ENCODE data around the gene TMC8. TPM values are rescaled to one million over a fixed set of nuclear protein-coding genes. Genes with fewer than 3 reads are reported as not detected.

Gene TMC8
- polyA plus RNA-seq, 1 of the 3 experiments (the other 2 are of a cell fraction) = 0.18 TPM

DNA sequence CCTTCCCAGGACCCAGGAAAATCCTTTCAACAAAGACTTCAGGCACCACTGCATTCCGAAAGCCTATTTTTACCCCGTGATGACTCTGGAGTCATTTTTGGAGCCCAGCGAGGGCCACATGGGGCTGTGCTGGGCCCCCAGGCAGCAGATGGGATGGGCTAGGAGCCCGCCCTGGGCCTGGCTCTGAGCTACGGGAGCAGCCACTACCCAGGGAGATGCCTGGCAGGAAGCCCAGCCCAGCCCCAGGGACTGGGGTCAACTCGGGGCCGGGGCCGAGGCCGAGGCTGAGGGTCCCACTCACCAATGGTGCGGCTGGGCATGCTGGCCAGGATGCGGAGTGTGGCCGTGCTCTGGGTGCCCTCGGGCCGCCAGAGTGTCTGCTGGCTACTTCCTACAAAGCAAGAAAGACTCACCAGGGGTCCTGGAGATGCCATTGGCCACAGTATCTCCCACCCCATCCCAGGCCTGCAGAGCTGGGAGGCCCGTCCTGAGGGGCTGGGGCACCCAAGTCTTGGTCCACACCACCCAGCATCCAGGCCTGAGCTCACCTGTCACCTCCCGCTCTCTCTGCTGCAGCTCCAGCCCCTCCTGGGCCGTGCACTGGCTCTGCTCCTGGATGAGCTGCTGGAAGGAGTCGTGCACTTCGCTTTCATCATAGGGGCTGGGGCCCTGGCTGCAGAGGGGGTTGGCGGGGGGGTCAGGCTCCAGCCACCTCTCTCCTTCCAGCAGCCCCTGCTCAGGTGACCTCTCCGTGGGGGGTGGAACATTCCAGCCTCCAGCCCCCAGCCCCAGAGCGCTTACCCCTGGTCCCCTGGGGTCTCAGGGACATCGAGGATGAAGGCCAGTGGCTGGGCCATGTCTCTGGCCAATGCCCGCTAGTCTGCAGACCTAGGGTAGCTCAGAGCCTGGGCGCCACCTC lies 4.3 kb upstream of the TMC8 start:
- Histone ChIP-seq H3K27me3 (ENCODE audit: insufficient read depth) (peaks cover 3% of the 10 kb centered on the region; the same call in 1 of the 2 replicates), H4K20me1 (ENCODE audit: insufficient read depth) (no peaks in the 10 kb centered on the region), H3F3A (replicated peaks; ENCODE audit: insufficient read depth) (no peaks in the 10 kb centered on the region), H3K9ac (no peak overlapping the region), H3K9me3 (no peaks in the 10 kb centered on the region), H2AFZ (ENCODE audit: low read depth) (no peak overlapping the region), H3K4me1 (ENCODE audit: control insufficient read depth in 1 of 2, insufficient read depth in 2 of 2, low read depth in 1 of 2, low read length in 1 of 2) (peaks cover 4 to 39% of the 10 kb centered on the region in 2 experiments; a peak in 1 of 4 replicates), H3K36me3 (replicated peaks in 1 of 2; ENCODE audit: control insufficient read depth in 1 of 2, insufficient read depth in 2 of 2, low read length in 1 of 2) (no peaks in the 10 kb centered on the region), H3K4me3 (ENCODE audit: low read depth in 2 of 2, low read length in 1 of 2) (no peak overlapping the region), H3K79me2 (ENCODE audit: insufficient read depth) (no peaks in the 10 kb centered on the region), H3K4me2 (no peak overlapping the region), H3K9me2 (no peaks in the 10 kb centered on the region), H3K27ac (ENCODE audit: low read depth in 2 of 2, low read length in 1 of 2) (peak overlapping the region in 1 of 2 experiments; percentile 67; a peak in 2 of 4 replicates)
- WGBS (ENCODE audit: low lambda C conversion rate) = 84% methylated on average over 10 of the region's 25 CpGs
- DNase-seq = peak; percentile 89
- POLR2A ChIA-PET = no interaction called here
- CTCF ChIA-PET = interaction anchor here (0.9 to 8.0 kb wide), 7 partner anchors 8 to 125 kb away, joined by 3 to 100 read pairs (median 7); no protein-coding TSS in a partner anchor
- TF ChIP-seq MXI1 (IDR thresholded peaks at IDR 0.05; ENCODE audit: low read depth, low read length) (no peak), GATA2 (CRISPR knock-in tag; IDR thresholded peaks at IDR 0.05) (no peak), MEF2A (IDR thresholded peaks at IDR 0.05; ENCODE audit: borderline replicate concordance, low read depth) (no peak), RFX5 (IDR thresholded peaks at IDR 0.05; ENCODE audit: low read length) (no peak), SIN3A (IDR thresholded peaks at IDR 0.05; ENCODE audit: borderline replicate concordance, low read depth, low read length) (no peak), JUND (IDR thresholded peaks at IDR 0.05) (no peak), FOSL2 (IDR thresholded peaks at IDR 0.05; ENCODE audit: borderline replicate concordance, low read depth) (no peak), TCF12 (IDR thresholded peaks at IDR 0.05) (no peak), TEAD4 (IDR thresholded peaks at IDR 0.05; ENCODE audit: borderline replicate concordance, insufficient read depth) (no peak), CHD2 (IDR thresholded peaks at IDR 0.05; ENCODE audit: low read length, partially characterized antibody) (no peak), RXRA (IDR thresholded peaks at IDR 0.05; ENCODE audit: borderline replicate concordance, low read depth) (no peak), GABPA (IDR thresholded peaks at IDR 0.05; ENCODE audit: low read depth) (no peak), EP300 (IDR thresholded peaks at IDR 0.05; ENCODE audit: borderline replicate concordance in 1 of 2, low read depth in 1 of 2, low read length in 1 of 2) (no peak)
- TF ChIP-seq, protein P1, sequence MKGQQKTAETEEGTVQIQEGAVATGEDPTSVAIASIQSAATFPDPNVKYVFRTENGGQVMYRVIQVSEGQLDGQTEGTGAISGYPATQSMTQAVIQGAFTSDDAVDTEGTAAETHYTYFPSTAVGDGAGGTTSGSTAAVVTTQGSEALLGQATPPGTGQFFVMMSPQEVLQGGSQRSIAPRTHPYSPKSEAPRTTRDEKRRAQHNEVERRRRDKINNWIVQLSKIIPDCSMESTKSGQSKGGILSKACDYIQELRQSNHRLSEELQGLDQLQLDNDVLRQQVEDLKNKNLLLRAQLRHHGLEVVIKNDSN (IDR thresholded peaks at IDR 0.05; ENCODE audit: borderline replicate concordance, low read depth) = no peak
- TF ChIP-seq, protein P2, sequence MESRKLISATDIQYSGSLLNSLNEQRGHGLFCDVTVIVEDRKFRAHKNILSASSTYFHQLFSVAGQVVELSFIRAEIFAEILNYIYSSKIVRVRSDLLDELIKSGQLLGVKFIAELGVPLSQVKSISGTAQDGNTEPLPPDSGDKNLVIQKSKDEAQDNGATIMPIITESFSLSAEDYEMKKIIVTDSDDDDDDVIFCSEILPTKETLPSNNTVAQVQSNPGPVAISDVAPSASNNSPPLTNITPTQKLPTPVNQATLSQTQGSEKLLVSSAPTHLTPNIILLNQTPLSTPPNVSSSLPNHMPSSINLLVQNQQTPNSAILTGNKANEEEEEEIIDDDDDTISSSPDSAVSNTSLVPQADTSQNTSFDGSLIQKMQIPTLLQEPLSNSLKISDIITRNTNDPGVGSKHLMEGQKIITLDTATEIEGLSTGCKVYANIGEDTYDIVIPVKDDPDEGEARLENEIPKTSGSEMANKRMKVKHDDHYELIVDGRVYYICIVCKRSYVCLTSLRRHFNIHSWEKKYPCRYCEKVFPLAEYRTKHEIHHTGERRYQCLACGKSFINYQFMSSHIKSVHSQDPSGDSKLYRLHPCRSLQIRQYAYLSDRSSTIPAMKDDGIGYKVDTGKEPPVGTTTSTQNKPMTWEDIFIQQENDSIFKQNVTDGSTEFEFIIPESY (IDR thresholded peaks at IDR 0.05; ENCODE audit: borderline replicate concordance, low read depth) = no peak
- TF ChIP-seq, protein P3, sequence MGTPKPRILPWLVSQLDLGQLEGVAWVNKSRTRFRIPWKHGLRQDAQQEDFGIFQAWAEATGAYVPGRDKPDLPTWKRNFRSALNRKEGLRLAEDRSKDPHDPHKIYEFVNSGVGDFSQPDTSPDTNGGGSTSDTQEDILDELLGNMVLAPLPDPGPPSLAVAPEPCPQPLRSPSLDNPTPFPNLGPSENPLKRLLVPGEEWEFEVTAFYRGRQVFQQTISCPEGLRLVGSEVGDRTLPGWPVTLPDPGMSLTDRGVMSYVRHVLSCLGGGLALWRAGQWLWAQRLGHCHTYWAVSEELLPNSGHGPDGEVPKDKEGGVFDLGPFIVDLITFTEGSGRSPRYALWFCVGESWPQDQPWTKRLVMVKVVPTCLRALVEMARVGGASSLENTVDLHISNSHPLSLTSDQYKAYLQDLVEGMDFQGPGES (IDR thresholded peaks at IDR 0.05; ENCODE audit: low read depth, low read length) = no peak
- TF ChIP-seq, protein P4, sequence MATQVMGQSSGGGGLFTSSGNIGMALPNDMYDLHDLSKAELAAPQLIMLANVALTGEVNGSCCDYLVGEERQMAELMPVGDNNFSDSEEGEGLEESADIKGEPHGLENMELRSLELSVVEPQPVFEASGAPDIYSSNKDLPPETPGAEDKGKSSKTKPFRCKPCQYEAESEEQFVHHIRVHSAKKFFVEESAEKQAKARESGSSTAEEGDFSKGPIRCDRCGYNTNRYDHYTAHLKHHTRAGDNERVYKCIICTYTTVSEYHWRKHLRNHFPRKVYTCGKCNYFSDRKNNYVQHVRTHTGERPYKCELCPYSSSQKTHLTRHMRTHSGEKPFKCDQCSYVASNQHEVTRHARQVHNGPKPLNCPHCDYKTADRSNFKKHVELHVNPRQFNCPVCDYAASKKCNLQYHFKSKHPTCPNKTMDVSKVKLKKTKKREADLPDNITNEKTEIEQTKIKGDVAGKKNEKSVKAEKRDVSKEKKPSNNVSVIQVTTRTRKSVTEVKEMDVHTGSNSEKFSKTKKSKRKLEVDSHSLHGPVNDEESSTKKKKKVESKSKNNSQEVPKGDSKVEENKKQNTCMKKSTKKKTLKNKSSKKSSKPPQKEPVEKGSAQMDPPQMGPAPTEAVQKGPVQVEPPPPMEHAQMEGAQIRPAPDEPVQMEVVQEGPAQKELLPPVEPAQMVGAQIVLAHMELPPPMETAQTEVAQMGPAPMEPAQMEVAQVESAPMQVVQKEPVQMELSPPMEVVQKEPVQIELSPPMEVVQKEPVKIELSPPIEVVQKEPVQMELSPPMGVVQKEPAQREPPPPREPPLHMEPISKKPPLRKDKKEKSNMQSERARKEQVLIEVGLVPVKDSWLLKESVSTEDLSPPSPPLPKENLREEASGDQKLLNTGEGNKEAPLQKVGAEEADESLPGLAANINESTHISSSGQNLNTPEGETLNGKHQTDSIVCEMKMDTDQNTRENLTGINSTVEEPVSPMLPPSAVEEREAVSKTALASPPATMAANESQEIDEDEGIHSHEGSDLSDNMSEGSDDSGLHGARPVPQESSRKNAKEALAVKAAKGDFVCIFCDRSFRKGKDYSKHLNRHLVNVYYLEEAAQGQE (IDR thresholded peaks at IDR 0.05; ENCODE audit: low read depth, low read length) = no peak

Measured in SK-N-SH (cell line).